HG02973 (cell line): Measurements from ENCODE around the gene MRGPRX2.

Experiments used
- ATAC-seq: cut with Tn5 transposase; IDR thresholded peaks from one replicate; pipeline ENCODE4 v1.9.1; 2021; ENCODE audit warnings: moderate library complexity; ENCODE audit not compliant: unreplicated experiment

MRGPRX2 gene

DNA sequence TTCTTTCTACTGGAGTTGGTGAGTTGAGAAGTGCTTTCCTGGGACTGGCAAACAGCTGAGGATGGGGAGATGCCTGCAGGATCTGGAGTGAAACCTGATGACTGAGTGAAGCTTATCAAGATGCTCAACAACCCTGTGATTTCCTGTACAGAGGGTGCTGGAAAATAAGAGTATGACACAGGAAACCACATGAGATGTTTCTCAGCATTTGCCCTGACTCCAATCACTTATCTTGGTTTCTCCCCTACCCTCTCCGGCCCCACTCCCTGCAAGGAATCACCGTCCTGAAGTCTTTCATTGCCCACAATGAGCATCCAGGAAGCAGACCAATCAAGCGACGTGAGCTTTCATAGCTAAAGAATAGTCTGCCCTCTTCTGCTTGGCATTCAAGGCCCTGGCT, at the start of gene MRGPRX2:
MRGPRX2 (minus strand) TSS at position 89 of the 400 bp plus-strand sequence. CDS start 4,315 bp downstream, outside the sequence.
- no peak for ATAC-seq

DNA sequence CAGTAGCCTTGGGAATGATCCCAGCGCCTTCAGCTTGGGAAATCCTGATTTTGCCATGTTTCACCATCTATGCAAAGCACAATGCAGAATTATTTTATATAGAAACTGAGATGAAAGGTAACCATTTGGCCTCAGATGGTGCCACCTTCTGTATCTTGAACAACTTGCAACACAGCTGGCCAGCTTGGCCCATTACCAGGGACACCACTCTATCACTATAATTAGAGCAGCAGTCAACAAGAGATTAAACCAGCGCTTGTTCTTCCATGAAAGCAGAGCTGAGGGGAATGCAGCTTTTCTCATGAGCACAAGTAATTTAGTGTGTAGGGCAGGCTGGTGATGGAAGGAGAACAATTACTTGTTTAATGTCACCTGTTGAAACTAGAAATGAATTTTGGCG, 49.8 kb upstream of the MRGPRX2 start:
- no peak for ATAC-seq

- ATAC-seq = no peak
Observed at GRCh38 chr11:19107125-19107524, 46.6 kb upstream of the MRGPRX2 start.

- no peak for ATAC-seq
Observed at GRCh38 chr11:19105011-19105410, 44.5 kb upstream of the MRGPRX2 start.

DNA sequence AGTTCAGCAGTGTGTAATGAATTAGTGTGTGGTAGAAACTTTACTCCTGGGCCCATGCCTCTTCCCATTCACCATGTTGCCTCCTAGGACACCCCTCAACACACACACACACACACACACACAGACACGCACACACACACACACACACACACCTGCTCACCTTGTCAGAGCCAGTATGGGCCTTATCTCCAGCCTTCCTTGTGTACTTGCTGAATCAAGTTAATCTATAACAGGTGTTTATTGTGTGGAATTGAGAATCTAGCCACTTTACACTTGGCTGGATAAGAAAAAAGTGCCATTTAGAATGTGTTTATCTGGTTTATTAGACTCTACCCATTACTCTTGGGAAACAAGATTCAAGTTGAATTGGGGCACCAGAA, 42.0 kb upstream of the MRGPRX2 start:
- no peak for ATAC-seq

- ATAC-seq = no peak
Observed at GRCh38 chr11:19101796-19102520, 41.4 kb upstream of the MRGPRX2 start.

GRCh38 chr11:19100885-19101284, 40.4 kb upstream of the MRGPRX2 start:
- no peak for ATAC-seq

DNA sequence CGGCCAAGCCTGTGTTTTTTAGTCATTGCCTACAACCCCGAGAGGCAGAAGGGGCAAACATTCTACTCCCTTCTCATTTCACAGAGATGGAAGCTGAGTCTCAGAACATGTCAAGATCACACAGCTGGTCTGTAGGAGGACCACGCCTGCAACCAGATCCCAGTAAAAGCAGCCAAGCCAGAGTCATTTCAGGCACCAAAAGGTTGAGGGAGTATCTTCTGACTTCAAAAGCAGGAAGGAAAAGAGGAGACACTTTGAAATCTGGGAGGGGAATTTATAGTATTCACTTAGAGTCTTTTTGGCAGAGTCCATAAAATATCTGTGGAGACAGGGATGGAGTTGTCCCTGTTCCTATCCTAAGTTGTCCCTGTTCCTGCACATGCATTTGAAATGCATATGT, 38.6 kb upstream of the MRGPRX2 start:
- no peak for ATAC-seq

DNA sequence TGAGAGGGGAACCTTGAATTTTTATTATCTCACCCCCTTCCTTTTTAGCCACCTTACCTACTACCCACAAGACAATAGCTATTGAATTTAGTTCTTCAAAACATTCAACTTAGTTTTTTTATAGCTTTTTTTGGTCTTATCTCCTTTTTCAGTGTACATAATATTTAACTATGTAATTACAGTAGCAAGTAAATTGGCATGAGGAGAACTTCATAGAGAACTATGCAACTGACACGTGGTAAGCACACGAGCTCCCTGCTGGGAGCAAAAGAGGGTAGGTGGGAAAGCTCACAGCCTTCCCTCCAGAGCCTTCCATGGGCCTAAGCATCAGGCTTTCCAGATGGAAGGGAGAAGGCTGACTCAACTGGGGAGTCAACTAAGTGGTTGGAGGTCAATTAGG, 34.3 kb upstream of the MRGPRX2 start:
- no peak for ATAC-seq

DNA sequence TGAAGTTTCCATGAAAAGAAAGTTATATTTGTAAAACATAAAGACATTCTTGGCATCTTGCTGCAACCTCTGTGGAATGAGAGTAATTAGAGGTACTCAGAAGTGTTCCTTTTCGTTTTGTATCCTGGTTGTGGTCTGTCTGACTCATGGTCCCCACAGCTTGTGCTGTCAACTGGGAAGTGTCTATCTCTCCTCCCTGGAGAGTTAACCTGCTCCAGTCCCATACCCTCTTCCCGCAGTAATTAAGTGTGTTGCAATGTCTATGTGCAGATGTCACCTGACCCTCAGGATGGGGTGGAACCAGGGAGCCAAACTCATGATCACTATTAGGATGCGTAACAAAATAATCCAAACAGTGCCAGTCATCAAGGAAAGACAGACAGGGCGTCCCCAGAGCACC, 33.5 kb upstream of the MRGPRX2 start:
- ATAC-seq = no peak

DNA sequence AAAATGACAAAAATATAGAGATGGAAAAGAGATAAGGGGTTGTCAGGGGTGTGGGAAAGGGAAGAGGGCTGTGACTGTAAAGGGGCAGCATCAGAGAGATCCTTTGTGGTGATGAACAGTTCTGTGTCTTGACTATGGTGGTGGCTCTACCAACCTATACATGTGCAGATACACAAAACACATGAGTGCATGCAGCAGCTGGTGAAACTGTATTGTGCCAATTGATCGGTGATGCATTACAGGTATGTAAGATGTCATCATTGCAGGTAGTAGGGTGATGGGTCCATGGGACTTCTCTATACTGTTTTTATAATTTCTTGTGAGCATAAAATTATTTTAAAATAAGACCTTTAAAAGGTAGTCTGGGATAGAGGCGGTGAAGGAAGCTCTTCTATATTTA, 32.3 kb upstream of the MRGPRX2 start:
- ATAC-seq = no peak

DNA sequence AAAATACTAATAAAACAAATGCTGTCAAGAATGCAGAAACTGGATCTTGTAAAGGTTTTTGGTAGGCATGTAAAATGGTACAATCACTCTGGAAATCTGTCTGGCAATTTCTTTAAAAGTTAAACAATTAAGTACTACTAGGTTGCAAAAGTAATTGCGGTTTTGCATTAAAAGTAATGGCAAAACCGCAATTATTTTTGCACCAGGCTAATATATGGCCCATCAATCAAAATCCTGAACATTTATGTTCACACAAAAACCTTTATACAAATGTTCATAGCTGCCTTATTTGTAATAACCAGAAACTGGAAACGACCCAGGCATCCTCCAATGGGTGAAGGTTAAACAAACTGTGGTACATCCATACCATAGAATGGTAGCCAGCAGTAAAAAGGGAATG, 31.8 kb upstream of the MRGPRX2 start:
- ATAC-seq = no peak

GRCh38 chr11:19091366-19091765, 30.8 kb upstream of the MRGPRX2 start:
- ATAC-seq = no peak

GRCh38 chr11:19089421-19089820, 28.9 kb upstream of the MRGPRX2 start:
- ATAC-seq = no peak

GRCh38 chr11:19088791-19089190, 28.3 kb upstream of the MRGPRX2 start:
- ATAC-seq = no peak

DNA sequence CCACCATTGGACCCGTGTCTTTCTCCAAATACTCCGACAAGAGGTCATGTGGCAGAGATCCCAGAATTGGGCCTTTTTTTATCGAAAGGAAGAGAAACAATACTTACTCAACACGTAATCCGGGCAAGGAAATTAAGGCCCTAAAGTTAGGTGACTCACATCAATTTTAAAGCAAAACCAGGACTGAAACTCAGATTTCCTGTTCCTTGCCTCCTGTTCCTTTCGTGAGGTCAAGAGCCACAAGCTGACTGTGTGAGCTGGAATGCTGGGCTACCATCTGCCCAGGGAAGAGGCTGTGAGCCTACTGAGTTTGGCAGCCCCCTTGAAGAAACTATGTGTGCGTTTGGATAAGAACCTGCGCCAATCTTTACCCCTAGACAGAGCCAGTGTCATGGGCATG, 27.1 kb upstream of the MRGPRX2 start:
- no peak for ATAC-seq

DNA sequence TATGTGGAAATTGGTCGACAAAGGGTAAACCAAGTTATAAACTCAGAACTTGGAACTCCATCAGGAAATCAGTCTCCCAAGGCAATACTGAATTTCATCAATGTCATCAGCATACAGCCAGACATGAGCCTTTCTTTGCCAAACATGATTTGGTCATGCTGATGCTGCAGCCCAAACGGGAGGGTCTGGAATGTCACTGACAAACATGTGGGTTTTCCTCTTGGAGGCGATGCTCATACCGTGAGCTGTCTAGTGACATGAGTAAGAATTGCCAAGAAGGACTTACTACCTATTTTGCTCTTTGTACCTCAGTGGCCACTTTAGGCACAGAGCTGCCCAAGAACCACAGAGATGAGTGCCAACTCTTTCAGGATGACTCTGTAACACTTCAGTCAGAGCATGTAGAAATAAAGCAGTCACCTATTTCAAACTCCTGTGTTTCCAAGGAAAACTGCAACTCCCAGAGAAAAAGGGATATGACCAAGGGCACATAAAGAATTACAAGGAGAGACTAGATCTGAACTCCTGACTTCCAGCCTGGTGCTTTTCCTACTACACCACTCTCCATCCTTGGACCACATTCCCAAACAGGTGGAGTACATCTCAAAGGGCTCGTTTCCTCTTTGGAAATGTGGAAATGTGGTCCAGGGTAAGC, 24.3 kb upstream of the MRGPRX2 start:
- no peak for ATAC-seq

GRCh38 chr11:19083166-19083565, 22.6 kb upstream of the MRGPRX2 start:
- no peak for ATAC-seq

GRCh38 chr11:19080579-19080993, 20.1 kb upstream of the MRGPRX2 start:
- no peak for ATAC-seq

DNA sequence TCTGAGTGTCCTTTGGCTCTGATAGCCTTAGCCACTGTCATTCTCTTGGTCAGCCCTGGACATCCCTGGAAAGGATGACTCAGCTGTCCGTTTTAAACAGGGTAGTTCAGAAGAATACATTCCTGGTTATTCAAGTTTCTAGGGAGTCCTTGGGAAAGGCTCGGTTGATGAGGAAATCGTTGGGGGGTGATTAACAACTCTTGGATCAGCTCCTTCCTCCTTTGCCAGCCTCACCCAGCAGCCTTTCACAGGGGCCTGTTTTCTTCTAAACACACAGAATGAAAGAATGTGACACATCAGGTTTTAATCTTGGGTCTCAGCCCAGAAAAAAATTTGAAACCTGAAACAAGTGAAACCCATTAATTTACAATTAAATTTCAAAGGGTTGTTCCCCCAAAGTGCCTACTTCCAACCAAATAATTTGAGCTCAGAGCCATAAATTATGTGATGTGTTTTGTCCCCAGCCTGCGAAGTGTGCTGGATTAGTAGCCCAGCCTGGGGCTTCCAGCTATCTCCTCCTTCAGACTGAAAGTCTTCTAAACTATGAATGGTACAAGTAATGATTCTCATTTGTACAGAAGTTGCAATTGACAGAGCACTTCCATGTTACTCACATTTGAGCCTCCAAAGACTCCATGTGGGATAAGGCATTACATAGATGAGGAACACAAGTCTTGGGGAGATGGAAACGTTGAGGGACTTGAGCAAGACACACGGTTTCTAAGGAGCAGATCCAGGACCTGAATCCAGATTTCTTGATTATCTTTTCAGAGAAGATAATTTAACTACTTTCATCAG, 19.3 kb upstream of the MRGPRX2 start:
- ATAC-seq = no peak

GRCh38 chr11:19077965-19078364, 17.4 kb upstream of the MRGPRX2 start:
- no peak for ATAC-seq
